Right lobe of liver (tissue), 6 donors: Measurements from ENCODE around the gene SUPT4H1. TPM values are rescaled to one million over a fixed set of nuclear protein-coding genes. Genes with fewer than 3 reads are reported as not detected.

ENCODE experiments used
- ATAC-seq, 4 donors: fragments of 200-7000 bp; cut with Tn5 transposase; one replicate each; pipeline ENCODE4 v1.9.1; 2020; ENCODE audit warnings: mild to moderate bottlenecking in 4 of 4, moderate library complexity in 4 of 4
- DNase-seq, 3 donors: peaks; one replicate each; pipeline ENCODE4 v3.0.0-alpha.2; 2020
- H3K27ac ChIP-seq, 3 donors: fragments of 200-600 bp; one replicate each; pipeline ENCODE4 v1.8.0; 2022
- H3K27me3 ChIP-seq, 2 donors: fragments of 200-600 bp; one replicate each; pipeline ENCODE4 v1.8.0; 2022
- H3K36me3 ChIP-seq, 4 donors: fragments of 200-600 bp; sonication (generic) in 1 of 4; one replicate each; pipeline versions ENCODE4 v1.5.1 to v1.8.0; 2017 to 2022; ENCODE audit warnings: control low read depth in 1 of 4
- H3K4me1 ChIP-seq, 4 donors: fragments of 200-600 bp; sonication (generic) in 1 of 4; one replicate each; pipeline versions ENCODE4 v1.5.1 to v1.8.0; 2017 to 2022; ENCODE audit warnings: control low read depth in 1 of 4
- H3K4me3 ChIP-seq, 3 donors: fragments of 200-600 bp; one replicate each; pipeline ENCODE4 v1.8.0; 2022
- H3K9me3 ChIP-seq, 4 donors: fragments of 200-600 bp; sonication (generic) in 1 of 4; one replicate each; pipeline versions ENCODE4 v1.5.1 to v1.8.0; 2017 to 2022; ENCODE audit warnings: control low read depth in 1 of 4
- CTCF ChIP-seq, 4 donors: fragments of 200-600 bp in 3 of 4; fragments of 450-650 bp in 1 of 4; IDR thresholded peaks; one replicate each; pipeline versions ENCODE4 v1.5.1 to v1.8.0; 2016 to 2022; ENCODE audit warnings: antibody characterized with exemption in 4 of 4, mild to moderate bottlenecking in 2 of 4
- POLR2A ChIP-seq: fragments of 450-650 bp; IDR thresholded peaks from one replicate; pipeline ENCODE4 v1.6.1; 2017; ENCODE audit warnings: antibody characterized with exemption, mild to moderate bottlenecking
- WGBS: methylation state at CpG from one replicate; pipeline ENCODE4 v1.1.6; 2018; ENCODE audit warnings: low coverage, low lambda C conversion rate; ENCODE audit not compliant: insufficient coverage; ENCODE audit errors: missing lambda C conversion rate; 5-methylcytosine and 5-hydroxymethylcytosine counted together
- intact Hi-C, 2 donors: fragments of 100-400 bp; cut with DNase I; formaldehyde crosslinking; loops; one replicate each; pipeline versions ENCODE4 v1.11.2 to v1.14.1; 2022
- total RNA-seq, 6 experiments: library from RNA; depleted of rRNA in 2 of 6; stranded (reverse); fragments of >200 nt in 2 of 6; fragmentation: NEBNext Ultra II Directional in 3 of 6; extraction: Animal tissue kit (Norgen Biotek cat#: 25700) in 3 of 6; gene quantifications; one replicate each; pipeline versions ENCODE4 v1.1.0 to v1.2.4, GENCODE V29; 2016 to 2023
- donor health status: DM: no; HTN: yes; CAD: no.
- donor health status: DM: no; HTN: no; CAD: no.
- donor health status: DM: no; HTN: no; CAD: no.
- donor health status: DM: no; HTN: yes; CAD: no.
- donor health status: DM: no; HTN: yes; CAD: no.

SUPT4H1 gene
- total RNA-seq, 6 experiments from 2014 or later, result 24.8 to 50.9 (median 37.0) TPM

- H3K9me3 ChIP-seq, result no peaks in the 10 kb centered on the region
- no peaks in the 10 kb centered on the region for H3K27me3 ChIP-seq
- no peak overlapping the region for H3K27ac ChIP-seq
- ATAC-seq, result no peak
- TF ChIP-seq POLR2A (no peak), CTCF (IDR thresholded peaks at IDR 0.05) (no peak)
- H3K4me3 ChIP-seq, result no peak overlapping the region
- WGBS, result 40% methylated on average over 1 of the region's 9 CpGs
- no peaks in the 10 kb centered on the region for H3K4me1 ChIP-seq
- intact Hi-C loops, result loop anchor here (5.0 kb wide), 2 partner anchors 114 to 129 kb away; no protein-coding TSS in a partner anchor
- no peaks in the 10 kb centered on the region for H3K36me3 ChIP-seq
- DNase-seq, result peak; percentile 14 to 45 (median 39)
Measured at GRCh38 chr17:58318065-58318481, 33.9 kb downstream of the SUPT4H1 start.

DNA sequence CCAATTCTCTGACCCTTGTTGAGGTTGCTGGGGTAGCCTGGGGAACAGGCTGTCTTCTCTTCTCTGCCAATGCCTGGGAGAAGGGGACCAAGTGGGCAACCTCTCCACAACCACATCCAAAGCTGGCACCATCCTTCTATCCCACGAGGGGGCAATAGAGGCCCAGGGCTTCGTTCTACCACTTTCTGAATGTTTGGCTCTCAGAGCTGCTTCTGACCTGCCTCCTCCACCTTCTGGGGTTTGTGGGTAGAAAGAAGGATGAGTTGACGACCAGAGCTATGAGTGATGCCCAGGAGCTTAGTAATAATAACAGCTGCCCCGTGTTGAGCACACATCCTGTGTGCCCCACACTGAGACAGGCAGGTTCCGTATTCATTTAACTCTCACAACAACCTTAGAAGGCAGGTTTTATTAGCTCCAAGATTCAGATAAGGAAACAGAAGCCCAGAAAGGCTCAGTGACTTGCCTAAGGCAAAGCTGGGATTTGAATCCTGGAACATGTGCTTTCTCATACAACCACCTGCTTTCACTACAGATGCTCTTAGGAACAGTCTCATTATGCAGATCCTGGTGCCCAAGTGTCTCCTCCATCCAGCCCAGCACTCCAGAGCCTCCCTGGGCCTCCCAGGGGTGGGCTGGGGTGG lies 34.5 kb downstream of the SUPT4H1 start:
- intact Hi-C loops, result loop anchor here (5.0 kb wide), 2 partner anchors 115 to 130 kb away; no protein-coding TSS in a partner anchor
- Histone ChIP-seq H3K27me3 (no peaks in the 10 kb centered on the region), H3K4me1 (no peaks in the 10 kb centered on the region), H3K27ac (no peak overlapping the region), H3K36me3 (no peaks in the 10 kb centered on the region), H3K4me3 (no peak overlapping the region), H3K9me3 (no peaks in the 10 kb centered on the region)
- DNase-seq, result peak; percentile 37 to 52 (median 52)
- TF ChIP-seq CTCF (IDR thresholded peaks at IDR 0.05), result peak; percentile 66 to 83 (median 70)
- no peak for TF ChIP-seq POLR2A
- 25% methylated on average over 5 of the region's 5 CpGs for WGBS
- peak; percentile 80 to 95 (median 90) for ATAC-seq

GRCh38 chr17:58316260-58316960 lies 35.6 kb downstream of the SUPT4H1 start:
- 92% methylated on average over 3 of the region's 8 CpGs for WGBS
- Histone ChIP-seq H3K9me3 (no peaks in the 10 kb centered on the region), H3K36me3 (no peaks in the 10 kb centered on the region), H3K27ac (no peak overlapping the region), H3K4me3 (no peak overlapping the region), H3K4me1 (no peaks in the 10 kb centered on the region), H3K27me3 (no peaks in the 10 kb centered on the region)
- DNase-seq (peak in 2 of 3 donors; percentile 33 to 44), ATAC-seq (no peak)
- intact Hi-C loops, result loop anchor here (5.0 kb wide), 2 partner anchors 116 to 131 kb away; no protein-coding TSS in a partner anchor
- TF ChIP-seq POLR2A (no peak), CTCF (IDR thresholded peaks at IDR 0.05) (no peak)

DNA sequence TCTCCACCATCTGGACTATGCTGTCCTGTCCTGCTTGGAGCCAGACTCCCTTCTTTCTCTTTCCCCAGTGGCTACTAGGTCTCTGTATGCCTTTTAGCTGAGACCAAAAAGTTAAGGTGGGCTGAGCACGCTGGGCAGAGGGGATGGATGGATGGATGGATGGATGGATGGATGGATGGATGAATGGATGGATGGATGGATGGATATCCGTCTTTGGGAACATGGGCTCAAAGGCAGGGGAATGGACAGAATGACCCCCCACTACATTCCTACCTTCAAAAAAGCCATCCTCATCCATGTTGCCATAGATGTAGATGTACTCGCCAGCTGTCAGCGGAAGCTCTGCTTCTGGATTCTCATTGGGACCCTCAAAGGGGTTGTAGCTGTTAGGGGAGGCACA lies 36.3 kb downstream of the SUPT4H1 start:
- WGBS, result 75% methylated on average over 2 of the region's 4 CpGs
- ATAC-seq, result no peak

More for the DNA sequence above, 36.3 kb downstream of the SUPT4H1 start:
- no peak overlapping the region for H3K4me3 ChIP-seq
- no peaks in the 10 kb centered on the region for H3K9me3 ChIP-seq
- no peak overlapping the region for H3K27ac ChIP-seq
- TF ChIP-seq CTCF (IDR thresholded peaks at IDR 0.05) (no peak), POLR2A (no peak)
- DNase-seq, result no peak
- intact Hi-C loops, result loop anchor here (5.0 kb wide), 2 partner anchors 117 to 132 kb away; no protein-coding TSS in a partner anchor
- H3K36me3 ChIP-seq, result no peaks in the 10 kb centered on the region
- no peaks in the 10 kb centered on the region for H3K4me1 ChIP-seq
- no peaks in the 10 kb centered on the region for H3K27me3 ChIP-seq
